MM.1S (cell line): ENCODE data around the gene CCDC88B.

Source experiments
- DNase-seq: peaks from one replicate; pipeline ENCODE4 v3.0.0-alpha.2; 2015
- H2AFZ ChIP-seq: fragments of 300-600 bp; sonication (generic); 2 replicates; pipeline ENCODE4 v1.6.0; 2016; ENCODE audit warnings: antibody characterized with exemption, low read length
- H3F3A ChIP-seq: fragments of 300-600 bp; sonication (generic); 2 replicates; pipeline ENCODE4 v1.6.1; 2016; ENCODE audit warnings: mild to moderate bottlenecking, antibody characterized with exemption, low read length, moderate library complexity, mixed read lengths; ENCODE audit not compliant: insufficient read depth
- H3K27ac ChIP-seq: fragments of 300-600 bp; sonication (generic); 2 replicates; pipeline ENCODE4 v1.5.1; 2016; ENCODE audit warnings: mild to moderate bottlenecking, low read length
- H3K27me3 ChIP-seq: fragments of 300-600 bp; sonication (generic); replicated peaks from 2 replicates; pipeline ENCODE4 v1.6.0; 2016; ENCODE audit warnings: low read length; ENCODE audit not compliant: insufficient read depth
- H3K36me3 ChIP-seq: fragments of 300-600 bp; sonication (generic); replicated peaks from 2 replicates; pipeline ENCODE4 v1.6.1; 2016; ENCODE audit warnings: mild to moderate bottlenecking, low read length, mixed read lengths; ENCODE audit not compliant: insufficient read depth
- H3K4me1 ChIP-seq: fragments of 300-600 bp; sonication (generic); 2 replicates; pipeline ENCODE4 v1.6.1; 2016; ENCODE audit warnings: low read length, mixed read lengths
- H3K4me2 ChIP-seq: fragments of 300-600 bp; sonication (generic); 2 replicates; pipeline ENCODE4 v1.6.0; 2016; ENCODE audit warnings: low read depth, low read length
- H3K4me3 ChIP-seq: fragments of 300-600 bp; sonication (generic); 2 replicates; pipeline ENCODE4 v1.5.1; 2016; ENCODE audit warnings: low read length, mixed read lengths
- H3K79me2 ChIP-seq: fragments of 300-600 bp; sonication (generic); 2 replicates; pipeline ENCODE4 v1.6.1; 2016; ENCODE audit warnings: mixed run types, low read length, mixed read lengths
- H3K9ac ChIP-seq: fragments of 300-600 bp; sonication (generic); 2 replicates; pipeline ENCODE4 v1.6.1; 2016; ENCODE audit warnings: low read length, mixed read lengths
- H3K9me2 ChIP-seq: fragments of 300-600 bp; sonication (generic); replicated peaks from 2 replicates; pipeline ENCODE4 v1.6.1; 2016; ENCODE audit warnings: mild to moderate bottlenecking, low read length, mixed read lengths; ENCODE audit not compliant: insufficient read depth
- H3K9me3 ChIP-seq: fragments of 300-600 bp; sonication (generic); replicated peaks from 2 replicates; pipeline ENCODE4 v1.6.1; 2016; ENCODE audit warnings: mild to moderate bottlenecking, low read length, mixed read lengths; ENCODE audit not compliant: insufficient read depth
- H4K20me1 ChIP-seq: fragments of 300-600 bp; sonication (generic); 2 replicates; pipeline ENCODE4 v1.6.1; 2016; ENCODE audit warnings: mild to moderate bottlenecking, low read length, moderate library complexity, mixed read lengths; ENCODE audit not compliant: insufficient read depth
- EZH2 ChIP-seq: fragments of 300-600 bp; sonication (generic); optimal IDR thresholded peaks from 2 replicates; pipeline ENCODE3; 2017; ENCODE audit warnings: low read depth, mild to moderate bottlenecking, antibody characterized with exemption, low read length, mixed read lengths
- EZH2phosphoT487 ChIP-seq: fragments of 300-600 bp; sonication (generic); IDR thresholded peaks from 2 replicates; pipeline ENCODE4 v1.6.1; 2018; ENCODE audit warnings: antibody characterized with exemption, low read length
- TF ChIP-seq, protein P1 (sequence below): fragments of 300-600 bp; sonication (generic); IDR thresholded peaks from 2 replicates; pipeline ENCODE4 v1.5.1; 2016; ENCODE audit warnings: antibody characterized with exemption, low read length, mixed read lengths

CCDC88B gene

DNA sequence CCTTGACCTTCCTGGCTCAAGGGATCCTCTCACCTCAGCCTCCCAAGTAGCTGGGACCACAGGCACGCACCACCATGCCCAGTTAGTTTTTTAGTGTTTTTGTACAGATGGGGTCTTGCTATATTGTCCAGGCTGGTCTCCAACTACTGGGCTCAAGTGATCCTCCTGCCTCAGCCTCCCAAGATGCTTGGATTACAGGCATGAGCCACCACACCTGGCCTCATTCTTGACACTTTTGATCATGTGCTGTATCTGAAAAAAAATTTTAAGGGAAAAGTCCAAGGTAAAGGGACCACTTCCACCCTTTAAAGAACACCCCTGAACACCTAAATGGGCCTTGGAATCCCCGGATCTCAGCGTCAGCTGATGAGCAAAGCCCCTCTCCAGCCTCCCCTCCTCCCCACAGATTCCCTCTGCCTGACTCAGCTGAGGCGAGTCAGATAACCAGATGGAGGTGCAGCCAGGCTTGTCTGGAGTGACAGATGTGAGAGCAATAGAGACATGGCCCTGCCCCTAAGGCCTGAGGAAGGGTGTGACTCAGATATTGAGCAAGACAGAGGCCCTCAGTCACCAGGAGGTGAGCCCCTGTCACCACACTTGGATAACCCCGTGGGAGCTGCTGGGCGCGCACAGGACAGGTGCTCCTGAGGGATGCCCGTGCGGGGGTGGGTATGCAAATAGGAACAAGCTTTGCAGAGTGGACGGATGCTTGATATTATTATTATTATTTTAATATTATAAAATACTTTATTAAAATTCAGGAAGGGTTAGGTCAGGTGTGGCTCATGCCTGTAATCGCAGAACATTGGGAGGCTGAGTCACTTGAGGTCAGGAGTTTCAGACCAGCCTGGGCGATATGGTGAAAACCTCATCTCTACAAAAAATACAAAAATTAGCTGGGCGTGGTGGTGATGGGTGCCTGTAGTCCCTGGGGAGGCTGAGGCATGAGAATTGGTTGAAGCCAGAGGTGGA lies 5.0 kb upstream of the CCDC88B start:
- Histone ChIP-seq H3K27ac (no peak overlapping the region), H3K27me3 (no peaks in the 10 kb centered on the region), H3K4me3 (no peak overlapping the region), H3K79me2 (peaks cover 8% of the 10 kb centered on the region), H3K36me3 (no peaks in the 10 kb centered on the region), H3K9ac (no peak overlapping the region), H3F3A (peaks cover 7% of the 10 kb centered on the region; the same call in 1 of the 2 replicates), H2AFZ (no peak overlapping the region), H3K9me2 (no peaks in the 10 kb centered on the region), H3K4me2 (no peak overlapping the region), H3K9me3 (no peaks in the 10 kb centered on the region), H3K4me1 (peaks cover 4% of the 10 kb centered on the region; the same call in 1 of the 2 replicates), H4K20me1 (no peaks in the 10 kb centered on the region)
- no peak for DNase-seq
- TF ChIP-seq, protein P1, sequence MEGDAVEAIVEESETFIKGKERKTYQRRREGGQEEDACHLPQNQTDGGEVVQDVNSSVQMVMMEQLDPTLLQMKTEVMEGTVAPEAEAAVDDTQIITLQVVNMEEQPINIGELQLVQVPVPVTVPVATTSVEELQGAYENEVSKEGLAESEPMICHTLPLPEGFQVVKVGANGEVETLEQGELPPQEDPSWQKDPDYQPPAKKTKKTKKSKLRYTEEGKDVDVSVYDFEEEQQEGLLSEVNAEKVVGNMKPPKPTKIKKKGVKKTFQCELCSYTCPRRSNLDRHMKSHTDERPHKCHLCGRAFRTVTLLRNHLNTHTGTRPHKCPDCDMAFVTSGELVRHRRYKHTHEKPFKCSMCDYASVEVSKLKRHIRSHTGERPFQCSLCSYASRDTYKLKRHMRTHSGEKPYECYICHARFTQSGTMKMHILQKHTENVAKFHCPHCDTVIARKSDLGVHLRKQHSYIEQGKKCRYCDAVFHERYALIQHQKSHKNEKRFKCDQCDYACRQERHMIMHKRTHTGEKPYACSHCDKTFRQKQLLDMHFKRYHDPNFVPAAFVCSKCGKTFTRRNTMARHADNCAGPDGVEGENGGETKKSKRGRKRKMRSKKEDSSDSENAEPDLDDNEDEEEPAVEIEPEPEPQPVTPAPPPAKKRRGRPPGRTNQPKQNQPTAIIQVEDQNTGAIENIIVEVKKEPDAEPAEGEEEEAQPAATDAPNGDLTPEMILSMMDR, result no peak
- TF ChIP-seq EZH2phosphoT487 (no peak), EZH2 (no peak)

DNA sequence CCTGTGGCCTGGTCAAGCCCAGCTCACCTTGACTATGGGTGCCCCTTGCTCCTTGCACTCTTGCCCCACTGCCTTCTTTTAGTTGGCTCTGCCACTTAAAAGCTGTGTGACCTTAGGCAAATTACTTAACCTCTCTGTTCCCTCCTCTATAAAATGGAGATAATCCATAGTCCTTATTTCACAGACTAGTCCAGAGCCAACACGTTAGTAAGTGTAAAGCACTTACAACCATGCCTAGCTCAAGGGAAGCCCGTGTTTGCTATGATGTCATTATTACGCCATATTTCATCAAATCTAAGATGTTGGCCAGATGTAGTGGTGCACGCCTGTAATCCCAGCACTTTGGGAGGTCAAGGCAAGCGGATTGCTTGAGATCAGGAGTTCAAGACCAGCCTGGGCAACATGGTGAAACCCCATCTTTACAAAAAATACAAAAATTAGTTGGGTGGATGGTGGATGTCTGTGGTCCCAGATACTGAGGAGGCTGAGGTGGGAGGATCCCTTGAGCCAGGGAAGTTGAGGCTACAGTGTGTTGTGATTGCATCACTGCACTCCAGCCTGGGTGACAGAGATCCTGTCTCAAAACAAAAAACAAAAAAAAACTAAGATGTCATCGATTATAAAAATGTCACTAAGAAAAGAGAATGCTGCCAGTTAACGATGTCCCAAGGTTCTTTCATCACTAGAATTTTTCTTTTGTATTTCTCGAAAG lies 2.3 kb upstream of the CCDC88B start:
- H3K4me3 ChIP-seq, result no peak overlapping the region
- no peaks in the 10 kb centered on the region for H3K9me2 ChIP-seq
- no peaks in the 10 kb centered on the region for H3K36me3 ChIP-seq
- no peak overlapping the region for H3K27ac ChIP-seq
- no peaks in the 10 kb centered on the region for H3K27me3 ChIP-seq
- no peak overlapping the region for H3K9ac ChIP-seq
- H3K4me1 ChIP-seq, result peaks cover 7% of the 10 kb centered on the region
- peaks cover 27% of the 10 kb centered on the region for H3K79me2 ChIP-seq
- H3F3A ChIP-seq, result peaks cover 9% of the 10 kb centered on the region
- no peaks in the 10 kb centered on the region for H3K9me3 ChIP-seq
- no peak overlapping the region for H3K4me2 ChIP-seq
- TF ChIP-seq EZH2phosphoT487 (no peak), EZH2 (no peak)
- TF ChIP-seq, protein P1, result no peak
- no peak for DNase-seq
- H4K20me1 ChIP-seq, result no peaks in the 10 kb centered on the region
- H2AFZ ChIP-seq, result no peak overlapping the region

DNA sequence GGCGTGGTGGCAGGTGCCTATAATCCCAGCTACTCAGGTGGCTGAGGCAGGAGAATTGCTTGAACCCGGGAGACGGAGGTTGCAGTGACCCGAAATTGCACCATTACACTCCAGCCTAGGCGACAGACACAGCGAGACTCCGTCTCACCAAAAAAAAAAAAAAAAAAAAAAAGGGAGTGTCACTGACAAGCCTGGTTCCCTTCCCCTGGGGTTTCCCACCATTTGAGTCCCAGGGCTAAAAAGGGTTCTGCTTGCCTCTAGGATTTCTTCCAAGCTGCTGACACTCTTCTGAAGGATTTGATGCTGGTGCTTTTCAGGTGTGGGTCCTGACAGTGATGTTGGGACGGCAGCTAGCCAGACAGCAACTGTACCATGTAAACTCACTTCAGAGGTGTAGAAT lies 1.3 kb upstream of the CCDC88B start:
- Histone ChIP-seq H3K9ac (no peak overlapping the region), H4K20me1 (no peaks in the 10 kb centered on the region), H2AFZ (no peak overlapping the region), H3K9me2 (no peaks in the 10 kb centered on the region), H3K79me2 (peaks cover 36% of the 10 kb centered on the region), H3K4me2 (peak overlapping the region; percentile 94; the same call in 1 of the 2 replicates), H3K9me3 (no peaks in the 10 kb centered on the region), H3F3A (peaks cover 9% of the 10 kb centered on the region), H3K27ac (no peak overlapping the region), H3K4me1 (peaks cover 7% of the 10 kb centered on the region), H3K36me3 (no peaks in the 10 kb centered on the region), H3K27me3 (no peaks in the 10 kb centered on the region), H3K4me3 (no peak overlapping the region)
- TF ChIP-seq, protein P1, result no peak
- no peak for TF ChIP-seq EZH2phosphoT487
- no peak for TF ChIP-seq EZH2
- DNase-seq, result no peak
